Mucosa of descending colon (tissue), 3 donors: ENCODE data around the gene TMEM54. TPM values are rescaled to one million over a fixed set of nuclear protein-coding genes. Genes with fewer than 3 reads are reported as not detected.

Experiments used
- ATAC-seq: fragments of 200-7000 bp; cut with Tn5 transposase; one replicate; pipeline ENCODE4 v1.9.1; 2020; ENCODE audit warnings: mild to moderate bottlenecking, moderate library complexity
- DNase-seq, 3 donors: peaks; one replicate each; pipeline ENCODE4 v3.0.0-alpha.2; 2020
- H3K36me3 ChIP-seq: fragments of 200-600 bp; one replicate; pipeline ENCODE4 v1.8.0; 2021; ENCODE audit warnings: low read depth, mild to moderate bottlenecking
- H3K4me1 ChIP-seq: fragments of 200-600 bp; one replicate; pipeline ENCODE4 v1.8.0; 2021; ENCODE audit warnings: low read depth, mild to moderate bottlenecking
- H3K4me3 ChIP-seq: fragments of 200-600 bp; one replicate; pipeline ENCODE4 v1.8.0; 2021; ENCODE audit warnings: mild to moderate bottlenecking
- H3K9me3 ChIP-seq: fragments of 200-600 bp; one replicate; pipeline ENCODE4 v1.8.0; 2021; ENCODE audit warnings: mild to moderate bottlenecking
- intact Hi-C, 2 donors: fragments of 100-400 bp; cut with DNase I in 1 of 2; cut with micrococcal nuclease in 1 of 2; formaldehyde crosslinking; loops; one replicate each; pipeline versions ENCODE4 v1.11.0 to v1.11.1; 2022; cut with DNase I, micrococcal nuclease
- total RNA-seq, 3 donors: library from RNA; stranded (reverse); fragmentation: NEBNext Ultra II Directional in 2 of 3; extraction: Animal tissue kit (Norgen Biotek cat#: 25700) in 2 of 3; gene quantifications; one replicate each; pipeline versions ENCODE4 v1.2.1 to v1.2.4, GENCODE V29; 2021 to 2023
- TF ChIP-seq, protein P1 (sequence below): fragments of 200-600 bp; IDR thresholded peaks from one replicate; pipeline ENCODE4 v1.8.0; 2022; ENCODE audit warnings: antibody characterized with exemption, mild to moderate bottlenecking
- donor health status: DM: no; HTN: no; CAD: no; lungs with moderate emphysema.
- donor health status: DM: no; HTN: no; CAD: no.
- donor health status: DM: no; HTN: yes; CAD: no.

The TMEM54 gene
- total RNA-seq, 3 donors from 2014 or later, result 426 to 995 (median 483) TPM

DNA sequence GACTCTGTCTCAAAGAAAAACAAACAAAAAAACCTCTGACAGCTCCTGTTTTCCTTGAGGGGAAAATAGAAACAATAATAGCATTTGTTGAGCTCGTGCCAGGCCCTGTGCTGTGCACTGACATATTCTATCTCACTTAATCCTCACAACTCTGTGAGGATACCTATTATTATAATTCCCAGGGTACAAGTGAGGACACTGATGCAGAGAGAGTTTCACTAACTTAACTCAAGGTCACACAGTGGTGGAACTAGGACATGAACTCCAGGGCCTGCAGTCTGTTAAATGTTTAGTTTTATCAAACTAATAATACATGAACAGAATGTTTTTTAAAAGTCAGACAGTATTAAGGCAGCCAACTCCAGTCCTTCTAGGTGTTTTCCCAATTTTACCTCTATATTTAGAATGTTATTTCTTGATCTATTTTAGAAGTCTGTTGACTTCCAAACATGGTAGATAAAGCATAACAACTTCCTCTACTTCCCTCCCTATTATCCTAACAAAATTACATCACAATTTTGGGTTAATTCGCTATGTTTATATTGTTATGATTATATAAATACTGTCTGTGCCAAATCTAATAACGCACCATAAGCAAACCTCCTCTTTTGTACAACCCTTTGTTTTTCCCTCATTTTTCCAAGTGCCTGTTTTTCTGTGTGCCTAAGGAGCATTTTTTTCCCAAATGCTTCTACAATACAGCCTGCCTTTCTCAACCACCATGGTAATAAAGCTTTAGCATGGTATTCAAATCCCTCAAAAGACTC is 35.4 kb downstream of the TMEM54 start:
- H3K4me3 ChIP-seq, result no peak overlapping the region
- TF ChIP-seq, protein P1, sequence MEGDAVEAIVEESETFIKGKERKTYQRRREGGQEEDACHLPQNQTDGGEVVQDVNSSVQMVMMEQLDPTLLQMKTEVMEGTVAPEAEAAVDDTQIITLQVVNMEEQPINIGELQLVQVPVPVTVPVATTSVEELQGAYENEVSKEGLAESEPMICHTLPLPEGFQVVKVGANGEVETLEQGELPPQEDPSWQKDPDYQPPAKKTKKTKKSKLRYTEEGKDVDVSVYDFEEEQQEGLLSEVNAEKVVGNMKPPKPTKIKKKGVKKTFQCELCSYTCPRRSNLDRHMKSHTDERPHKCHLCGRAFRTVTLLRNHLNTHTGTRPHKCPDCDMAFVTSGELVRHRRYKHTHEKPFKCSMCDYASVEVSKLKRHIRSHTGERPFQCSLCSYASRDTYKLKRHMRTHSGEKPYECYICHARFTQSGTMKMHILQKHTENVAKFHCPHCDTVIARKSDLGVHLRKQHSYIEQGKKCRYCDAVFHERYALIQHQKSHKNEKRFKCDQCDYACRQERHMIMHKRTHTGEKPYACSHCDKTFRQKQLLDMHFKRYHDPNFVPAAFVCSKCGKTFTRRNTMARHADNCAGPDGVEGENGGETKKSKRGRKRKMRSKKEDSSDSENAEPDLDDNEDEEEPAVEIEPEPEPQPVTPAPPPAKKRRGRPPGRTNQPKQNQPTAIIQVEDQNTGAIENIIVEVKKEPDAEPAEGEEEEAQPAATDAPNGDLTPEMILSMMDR, result no peak

GRCh38 chr1:32864375-32865019 is 36.7 kb downstream of the TMEM54 start:
- TF ChIP-seq, protein P1, result no peak
- no peak overlapping the region for H3K4me3 ChIP-seq
- no peaks in the 10 kb centered on the region for H3K4me1 ChIP-seq
- H3K9me3 ChIP-seq, result no peaks in the 10 kb centered on the region
- ATAC-seq (no peak), DNase-seq (no peak)
- intact Hi-C loops, result no loop called here
- no peaks in the 10 kb centered on the region for H3K36me3 ChIP-seq

More for the DNA sequence above, 35.4 kb downstream of the TMEM54 start:
- intact Hi-C loops, result no loop called here
- no peaks in the 10 kb centered on the region for H3K4me1 ChIP-seq
- no peaks in the 10 kb centered on the region for H3K9me3 ChIP-seq
- no peak for ATAC-seq
- no peaks in the 10 kb centered on the region for H3K36me3 ChIP-seq
- DNase-seq, result no peak

DNA sequence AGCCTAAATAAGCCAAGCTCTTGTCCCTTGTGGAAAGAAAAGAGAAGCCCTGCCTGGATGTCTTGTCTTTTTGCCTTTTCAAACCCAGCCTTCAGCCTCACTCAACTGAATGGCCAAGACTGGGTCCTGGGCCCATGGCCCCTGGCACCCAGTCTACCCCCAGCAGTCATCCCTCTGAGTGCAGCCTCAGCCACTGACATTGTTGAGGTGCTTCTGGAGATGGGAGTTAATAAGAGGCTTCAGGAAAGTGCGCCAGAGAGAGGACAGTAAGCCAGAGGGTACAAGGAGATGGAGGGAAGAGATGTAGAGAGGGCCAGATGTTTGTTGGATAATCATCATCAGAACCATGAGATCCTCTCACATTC is 37.3 kb downstream of the TMEM54 start:
- Histone ChIP-seq H3K36me3 (no peaks in the 10 kb centered on the region), H3K9me3 (no peaks in the 10 kb centered on the region), H3K4me3 (no peak overlapping the region), H3K4me1 (no peaks in the 10 kb centered on the region)
- TF ChIP-seq, protein P1, result no peak
- no peak for ATAC-seq
- intact Hi-C loops, result no loop called here
- no peak for DNase-seq

DNA sequence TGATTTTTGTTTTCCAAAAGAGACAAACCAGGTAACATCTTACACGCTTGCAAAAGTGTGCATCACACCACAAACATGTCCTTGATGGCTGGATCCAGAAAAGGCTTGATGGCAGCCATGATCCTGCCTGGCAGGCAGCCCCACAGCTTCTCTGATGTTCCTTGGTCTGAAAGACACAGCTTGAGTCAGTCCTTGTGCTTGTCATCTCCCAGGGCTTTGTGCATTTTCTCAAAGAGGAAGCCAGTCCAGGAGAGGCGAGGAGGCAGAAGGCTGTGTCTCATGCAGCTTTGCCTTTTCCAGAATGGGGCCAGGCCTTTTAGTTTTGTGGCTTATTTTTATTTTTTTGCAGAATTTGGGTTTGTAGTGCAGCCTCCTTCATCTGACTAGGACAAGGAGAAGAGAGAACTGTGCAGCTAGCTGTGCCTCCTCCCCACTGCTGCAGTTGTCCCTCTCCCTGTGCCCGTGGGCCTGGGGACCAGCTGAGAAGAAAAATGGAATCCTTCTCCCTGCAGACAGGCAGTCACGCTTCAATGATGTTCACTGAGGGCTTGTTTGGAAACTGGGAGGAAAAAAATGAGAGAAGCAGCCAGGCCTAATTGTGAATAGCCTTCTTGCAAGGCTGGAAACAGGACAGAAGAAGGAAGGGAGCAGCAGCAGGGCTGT is 37.8 kb downstream of the TMEM54 start:
- Histone ChIP-seq H3K4me1 (no peaks in the 10 kb centered on the region), H3K4me3 (no peak overlapping the region), H3K9me3 (no peaks in the 10 kb centered on the region), H3K36me3 (no peaks in the 10 kb centered on the region)
- intact Hi-C loops, result no loop called here
- no peak for DNase-seq
- TF ChIP-seq, protein P1, result no peak
- ATAC-seq, result no peak

- Histone ChIP-seq H3K36me3 (no peaks in the 10 kb centered on the region), H3K9me3 (no peaks in the 10 kb centered on the region), H3K4me3 (no peak overlapping the region), H3K4me1 (no peaks in the 10 kb centered on the region)
- TF ChIP-seq, protein P1, result no peak
- no peak for DNase-seq
- ATAC-seq, result no peak
- intact Hi-C loops, result no loop called here
Measured at GRCh38 chr1:32861904-32862695, 39.1 kb downstream of the TMEM54 start.
